Nephron progenitor cell (in vitro differentiated cells): ENCODE measurements around the gene KRT20.

ENCODE experiments used
- DNase-seq: peaks from one replicate; pipeline ENCODE4 v3.0.0; 2021
- H3K27ac Mint-ChIP-seq: 2 replicates; pipeline ENCODE4 v1.8.0; 2021; ENCODE audit warnings: mild to moderate bottlenecking, moderate library complexity, mixed read lengths
- H3K27me3 Mint-ChIP-seq: 2 replicates; pipeline ENCODE4 v1.8.0; 2021; ENCODE audit warnings: mild to moderate bottlenecking, low read depth, mixed read lengths; ENCODE audit not compliant: poor library complexity
- H3K36me3 Mint-ChIP-seq: 2 replicates; pipeline ENCODE4 v1.8.0; 2021; ENCODE audit warnings: low read depth, mixed read lengths
- H3K4me1 Mint-ChIP-seq: 2 replicates; pipeline ENCODE4 v1.8.0; 2021; ENCODE audit warnings: mixed read lengths
- H3K4me3 Mint-ChIP-seq: 2 replicates; pipeline ENCODE4 v1.8.0; 2021; ENCODE audit warnings: mild to moderate bottlenecking, moderate library complexity, mixed read lengths
- H3K9me3 Mint-ChIP-seq: 2 replicates; pipeline ENCODE4 v1.8.0; 2021; ENCODE audit warnings: mild to moderate bottlenecking, moderate library complexity, mixed read lengths
- CTCF ChIP-seq: fragments of 200-600 bp; sonication (generic); IDR thresholded peaks from 2 replicates; pipeline ENCODE4 v1.5.0; 2021; ENCODE audit warnings: antibody characterized with exemption

The KRT20 gene

GRCh38 chr17:40832840-40833239 is 52.2 kb downstream of the KRT20 start:
- no peak for TF ChIP-seq CTCF
- no peak for DNase-seq
- Mint-ChIP-seq H3K27me3 (no peaks in the 10 kb centered on the region), H3K36me3 (peaks cover 12% of the 10 kb centered on the region), H3K4me3 (no peak overlapping the region), H3K4me1 (no peaks in the 10 kb centered on the region), H3K27ac (peak overlapping the region; percentile 32), H3K9me3 (no peaks in the 10 kb centered on the region)

GRCh38 chr17:40830085-40830776 is 54.8 kb downstream of the KRT20 start:
- Mint-ChIP-seq H3K9me3 (no peaks in the 10 kb centered on the region), H3K36me3 (peaks cover 6% of the 10 kb centered on the region), H3K27me3 (peaks cover 23% of the 10 kb centered on the region), H3K4me3 (no peak overlapping the region), H3K27ac (no peak overlapping the region), H3K4me1 (no peaks in the 10 kb centered on the region)
- no peak for DNase-seq
- no peak for TF ChIP-seq CTCF

- no peaks in the 10 kb centered on the region for H3K36me3 Mint-ChIP-seq
- H3K27ac Mint-ChIP-seq = no peak overlapping the region
- H3K4me1 Mint-ChIP-seq = no peaks in the 10 kb centered on the region
- no peak for TF ChIP-seq CTCF
- H3K27me3 Mint-ChIP-seq = peaks cover 25% of the 10 kb centered on the region
- no peak overlapping the region for H3K4me3 Mint-ChIP-seq
- no peaks in the 10 kb centered on the region for H3K9me3 Mint-ChIP-seq
- DNase-seq = no peak
Measured at GRCh38 chr17:40828454-40829044, 56.5 kb downstream of the KRT20 start.

DNA sequence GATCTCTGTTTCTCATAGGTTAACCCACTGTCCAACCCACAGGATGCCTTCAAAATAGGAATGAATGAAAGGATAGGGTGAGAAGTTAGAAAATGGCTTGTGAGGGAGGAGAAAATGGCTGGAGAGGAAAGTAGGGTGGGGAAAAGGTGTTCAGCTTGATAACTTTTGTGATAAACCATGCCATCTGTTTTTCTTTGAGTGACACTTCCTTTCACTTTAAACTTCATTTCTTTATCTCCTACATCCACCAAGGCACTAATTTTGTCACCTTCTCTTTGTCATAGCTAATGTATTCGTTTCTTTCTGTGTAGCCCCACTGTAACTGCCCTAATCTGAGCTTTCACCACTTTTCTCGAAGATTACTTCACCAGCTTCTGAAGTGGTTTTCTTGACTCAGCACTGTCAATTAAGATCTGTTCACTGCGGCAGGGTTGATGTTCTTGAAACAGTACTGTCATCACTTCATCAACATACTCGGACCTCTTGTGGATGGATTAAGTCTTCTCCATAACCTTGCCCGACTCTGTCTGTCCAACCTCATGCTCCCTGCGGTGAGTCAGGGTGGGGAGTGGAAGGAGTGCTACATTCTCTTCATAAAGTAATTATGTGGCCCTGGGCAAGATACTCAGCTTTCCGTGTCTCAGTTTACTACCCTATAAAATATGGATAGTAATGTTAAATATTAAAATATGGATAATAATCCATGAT is 57.1 kb downstream of the KRT20 start:
- no peak overlapping the region for H3K27ac Mint-ChIP-seq

More for the DNA sequence above, 57.1 kb downstream of the KRT20 start:
- H3K4me3 Mint-ChIP-seq = no peak overlapping the region
- peaks cover 25% of the 10 kb centered on the region for H3K27me3 Mint-ChIP-seq
- H3K9me3 Mint-ChIP-seq = no peaks in the 10 kb centered on the region
- H3K4me1 Mint-ChIP-seq = no peaks in the 10 kb centered on the region
- TF ChIP-seq CTCF = no peak
- no peaks in the 10 kb centered on the region for H3K36me3 Mint-ChIP-seq
- DNase-seq = no peak
